Neural cell (in vitro differentiated cells): ENCODE measurements around the gene HBQ1. TPM values are rescaled to one million over a fixed set of nuclear protein-coding genes. Genes with fewer than 3 reads are reported as not detected.

Experiments
- H2AFZ ChIP-seq: fragments of 200-600, 300-800 bp; sonication (generic), shearing (Covaris generic); 2 replicates; pipeline ENCODE4 v1.6.0; 2014; ENCODE audit warnings: low read depth, mild to moderate bottlenecking, antibody characterized with exemption, low read length, moderate library complexity
- H3F3A ChIP-seq: fragments of 200-600 bp; shearing (Covaris generic); 2 replicates; pipeline ENCODE4 v1.6.1; 2016; ENCODE audit warnings: mild to moderate bottlenecking, moderate library complexity, mixed read lengths, antibody characterized with exemption, low read length; ENCODE audit not compliant: insufficient read depth, poor library complexity, severe bottlenecking
- H3K27ac ChIP-seq: fragments of 200-600, 300-800 bp; sonication (generic), shearing (Covaris generic); 2 replicates; pipeline ENCODE4 v1.5.1; 2014; ENCODE audit warnings: mild to moderate bottlenecking, low read length, moderate library complexity
- H3K27me3 ChIP-seq: fragments of 300-800, 200-600 bp; sonication (generic), shearing (Covaris generic); 2 replicates; pipeline ENCODE4 v1.6.0; 2014; ENCODE audit warnings: mild to moderate bottlenecking, low read depth, low read length, moderate library complexity; ENCODE audit not compliant: insufficient read depth
- H3K36me3 ChIP-seq: fragments of 300-800, 200-600 bp; sonication (generic), shearing (Covaris generic); 2 replicates; pipeline ENCODE4 v1.5.1; 2014; ENCODE audit warnings: mild to moderate bottlenecking, antibody characterized with exemption, low read length, moderate library complexity; ENCODE audit not compliant: insufficient read depth
- H3K4me2 ChIP-seq: fragments of 300-800, 200-600 bp; sonication (generic), shearing (Covaris generic); 2 replicates; pipeline ENCODE4 v1.6.0; 2014; ENCODE audit warnings: mild to moderate bottlenecking, low read length
- H3K4me3 ChIP-seq: fragments of 300-800, 200-600 bp; sonication (generic), shearing (Covaris generic); 2 replicates; pipeline ENCODE4 v1.5.1; 2014; ENCODE audit warnings: mild to moderate bottlenecking, low read length, moderate library complexity
- H3K79me2 ChIP-seq: fragments of 200-600 bp; shearing (Covaris generic); replicated peaks from 2 replicates; pipeline ENCODE4 v1.6.0; 2014; ENCODE audit warnings: mild to moderate bottlenecking, low read length, moderate library complexity; ENCODE audit not compliant: insufficient read depth
- H3K9ac ChIP-seq: fragments of 300-800, 200-600 bp; sonication (generic), shearing (Covaris generic); 2 replicates; pipeline ENCODE4 v1.6.1; 2016; ENCODE audit warnings: mild to moderate bottlenecking, low read length, mixed read lengths
- H3K9me2 ChIP-seq: fragments of 200-600 bp; shearing (Covaris generic); 2 replicates; pipeline ENCODE4 v1.6.1; 2016; ENCODE audit warnings: mild to moderate bottlenecking, low read length, mixed read lengths; ENCODE audit not compliant: insufficient read depth
- H3K9me3 ChIP-seq: fragments of 200-600, 300-800 bp; sonication (generic), shearing (Covaris generic); 2 replicates; pipeline ENCODE4 v1.6.1; 2016; ENCODE audit warnings: mild to moderate bottlenecking, mixed run types, low read length, moderate library complexity, mixed read lengths
- H4K20me1 ChIP-seq: fragments of 200-600 bp; shearing (Covaris generic); 2 replicates; pipeline ENCODE4 v1.6.1; 2016; ENCODE audit warnings: mild to moderate bottlenecking, mixed run types; ENCODE audit not compliant: insufficient read depth
- EP300 ChIP-seq: fragments of 450-650 bp; conservative IDR thresholded peaks from 2 replicates; pipeline ENCODE4 v1.6.1; 2014; ENCODE audit warnings: antibody characterized with exemption, mild to moderate bottlenecking, moderate library complexity; ENCODE audit not compliant: poor library complexity, severe bottlenecking
- EZH2 ChIP-seq: fragments of 200-600, 300-800 bp; shearing (Covaris generic), sonication (generic); IDR thresholded peaks from 2 replicates; pipeline ENCODE4 v1.6.1; 2014; ENCODE audit warnings: antibody characterized with exemption, low read length, borderline replicate concordance, mild to moderate bottlenecking; ENCODE audit not compliant: insufficient read depth, poor library complexity, severe bottlenecking
- MXI1 ChIP-seq: fragments of 450-650 bp; conservative IDR thresholded peaks from 2 replicates; pipeline ENCODE4 v1.6.1; 2014; ENCODE audit warnings: antibody characterized with exemption, mild to moderate bottlenecking; ENCODE audit not compliant: poor library complexity, severe bottlenecking
- POLR2AphosphoS5 ChIP-seq: IDR thresholded peaks from 2 replicates; pipeline ENCODE4 v1.6.1; 2012
- RAD21 ChIP-seq: fragments of 450-650 bp; conservative IDR thresholded peaks from 2 replicates; pipeline ENCODE4 v1.6.1; 2014; ENCODE audit warnings: antibody characterized with exemption, mild to moderate bottlenecking, moderate library complexity
- SMC3 ChIP-seq: fragments of 450-650 bp; conservative IDR thresholded peaks from 2 replicates; pipeline ENCODE4 v1.6.1; 2014; ENCODE audit warnings: antibody characterized with exemption, mild to moderate bottlenecking, moderate library complexity; ENCODE audit not compliant: poor library complexity
- TAF1 ChIP-seq: IDR thresholded peaks from 2 replicates; pipeline ENCODE4 v1.6.1; 2012; ENCODE audit warnings: low read depth
- polyA plus RNA-seq: library from polyadenylated mRNA; depleted of rRNA; stranded (reverse); fragments of >200 nt; gene quantifications from 2 replicates; pipeline ENCODE4 v1.2.3, GENCODE V29; 2014
- TF ChIP-seq, protein P1 (sequence below): IDR thresholded peaks from 2 replicates; pipeline ENCODE4 v1.6.1; 2012; ENCODE audit warnings: borderline replicate concordance
- TF ChIP-seq, protein P2 (sequence below): fragments of 450-650 bp; IDR thresholded peaks from 2 replicates; pipeline ENCODE4 v1.5.1; 2014; ENCODE audit warnings: antibody characterized with exemption, mild to moderate bottlenecking, moderate library complexity; ENCODE audit not compliant: poor library complexity, severe bottlenecking

Gene HBQ1
- polyA plus RNA-seq, 1 donor from 2014 or later = 4.5 TPM

DNA sequence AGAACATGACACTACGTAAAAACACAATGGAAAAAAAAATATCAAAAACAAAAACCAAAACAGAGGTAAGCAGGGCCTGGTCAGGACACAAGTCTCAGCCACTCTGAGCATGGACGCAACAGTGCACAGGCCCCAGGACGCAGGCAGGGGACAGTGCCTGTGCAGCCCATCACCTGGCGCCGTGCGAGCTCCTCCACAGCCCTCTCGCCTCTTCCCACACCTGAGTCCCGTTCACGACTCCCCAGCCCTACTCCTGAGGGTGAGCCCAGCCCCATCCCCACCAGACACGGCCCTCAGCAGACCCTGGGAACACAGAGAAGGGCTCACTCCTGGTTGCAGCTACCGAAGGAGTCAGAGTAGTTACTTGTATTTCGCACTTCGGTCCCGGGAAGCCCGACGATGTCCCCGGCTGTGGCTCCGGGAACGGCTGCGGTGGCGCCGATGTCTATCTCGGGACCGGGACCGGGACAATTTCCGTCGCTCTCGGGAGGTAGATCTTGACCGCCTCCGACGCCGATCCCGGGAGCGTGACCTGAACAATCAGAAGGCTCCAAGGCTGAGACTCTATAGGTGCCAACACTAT is 9.4 kb downstream of the HBQ1 start:
- Histone ChIP-seq H3K4me2 (no peak overlapping the region), H3K9me2 (no peaks in the 10 kb centered on the region), H3K36me3 (peaks cover 4% of the 10 kb centered on the region), H2AFZ (no peak overlapping the region), H3F3A (no peaks in the 10 kb centered on the region), H3K27ac (no peak overlapping the region), H4K20me1 (no peaks in the 10 kb centered on the region), H3K79me2 (no peaks in the 10 kb centered on the region), H3K9ac (no peak overlapping the region), H3K9me3 (no peaks in the 10 kb centered on the region), H3K27me3 (no peaks in the 10 kb centered on the region), H3K4me3 (no peak overlapping the region)
- no peak for TF ChIP-seq TAF1
- TF ChIP-seq, protein P1, sequence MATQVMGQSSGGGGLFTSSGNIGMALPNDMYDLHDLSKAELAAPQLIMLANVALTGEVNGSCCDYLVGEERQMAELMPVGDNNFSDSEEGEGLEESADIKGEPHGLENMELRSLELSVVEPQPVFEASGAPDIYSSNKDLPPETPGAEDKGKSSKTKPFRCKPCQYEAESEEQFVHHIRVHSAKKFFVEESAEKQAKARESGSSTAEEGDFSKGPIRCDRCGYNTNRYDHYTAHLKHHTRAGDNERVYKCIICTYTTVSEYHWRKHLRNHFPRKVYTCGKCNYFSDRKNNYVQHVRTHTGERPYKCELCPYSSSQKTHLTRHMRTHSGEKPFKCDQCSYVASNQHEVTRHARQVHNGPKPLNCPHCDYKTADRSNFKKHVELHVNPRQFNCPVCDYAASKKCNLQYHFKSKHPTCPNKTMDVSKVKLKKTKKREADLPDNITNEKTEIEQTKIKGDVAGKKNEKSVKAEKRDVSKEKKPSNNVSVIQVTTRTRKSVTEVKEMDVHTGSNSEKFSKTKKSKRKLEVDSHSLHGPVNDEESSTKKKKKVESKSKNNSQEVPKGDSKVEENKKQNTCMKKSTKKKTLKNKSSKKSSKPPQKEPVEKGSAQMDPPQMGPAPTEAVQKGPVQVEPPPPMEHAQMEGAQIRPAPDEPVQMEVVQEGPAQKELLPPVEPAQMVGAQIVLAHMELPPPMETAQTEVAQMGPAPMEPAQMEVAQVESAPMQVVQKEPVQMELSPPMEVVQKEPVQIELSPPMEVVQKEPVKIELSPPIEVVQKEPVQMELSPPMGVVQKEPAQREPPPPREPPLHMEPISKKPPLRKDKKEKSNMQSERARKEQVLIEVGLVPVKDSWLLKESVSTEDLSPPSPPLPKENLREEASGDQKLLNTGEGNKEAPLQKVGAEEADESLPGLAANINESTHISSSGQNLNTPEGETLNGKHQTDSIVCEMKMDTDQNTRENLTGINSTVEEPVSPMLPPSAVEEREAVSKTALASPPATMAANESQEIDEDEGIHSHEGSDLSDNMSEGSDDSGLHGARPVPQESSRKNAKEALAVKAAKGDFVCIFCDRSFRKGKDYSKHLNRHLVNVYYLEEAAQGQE = no peak
- no peak for TF ChIP-seq EP300
- no peak for TF ChIP-seq EZH2
- no peak for TF ChIP-seq RAD21
- TF ChIP-seq, protein P2, sequence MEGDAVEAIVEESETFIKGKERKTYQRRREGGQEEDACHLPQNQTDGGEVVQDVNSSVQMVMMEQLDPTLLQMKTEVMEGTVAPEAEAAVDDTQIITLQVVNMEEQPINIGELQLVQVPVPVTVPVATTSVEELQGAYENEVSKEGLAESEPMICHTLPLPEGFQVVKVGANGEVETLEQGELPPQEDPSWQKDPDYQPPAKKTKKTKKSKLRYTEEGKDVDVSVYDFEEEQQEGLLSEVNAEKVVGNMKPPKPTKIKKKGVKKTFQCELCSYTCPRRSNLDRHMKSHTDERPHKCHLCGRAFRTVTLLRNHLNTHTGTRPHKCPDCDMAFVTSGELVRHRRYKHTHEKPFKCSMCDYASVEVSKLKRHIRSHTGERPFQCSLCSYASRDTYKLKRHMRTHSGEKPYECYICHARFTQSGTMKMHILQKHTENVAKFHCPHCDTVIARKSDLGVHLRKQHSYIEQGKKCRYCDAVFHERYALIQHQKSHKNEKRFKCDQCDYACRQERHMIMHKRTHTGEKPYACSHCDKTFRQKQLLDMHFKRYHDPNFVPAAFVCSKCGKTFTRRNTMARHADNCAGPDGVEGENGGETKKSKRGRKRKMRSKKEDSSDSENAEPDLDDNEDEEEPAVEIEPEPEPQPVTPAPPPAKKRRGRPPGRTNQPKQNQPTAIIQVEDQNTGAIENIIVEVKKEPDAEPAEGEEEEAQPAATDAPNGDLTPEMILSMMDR = no peak
- TF ChIP-seq MXI1 = no peak
- TF ChIP-seq SMC3 = no peak
- no peak for TF ChIP-seq POLR2AphosphoS5

DNA sequence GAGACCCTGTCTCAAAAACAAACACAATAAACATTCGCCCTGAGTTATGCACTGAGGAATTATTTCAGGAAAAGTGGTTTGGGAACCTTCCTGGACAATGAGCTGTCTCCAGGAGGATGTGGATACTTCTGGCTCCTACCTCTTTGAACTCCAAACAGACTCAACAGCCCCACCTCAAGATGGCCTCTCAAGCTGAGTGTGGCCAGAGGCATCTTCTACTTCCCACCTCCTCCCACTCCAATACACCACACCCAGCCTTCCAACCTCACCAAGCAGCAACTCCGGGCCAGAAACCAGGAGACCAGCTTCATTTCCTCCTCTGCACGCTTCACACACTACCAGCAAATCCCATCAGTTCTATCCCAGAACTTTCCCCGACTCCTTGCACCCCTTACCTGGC is 11.6 kb downstream of the HBQ1 start:
- H3F3A ChIP-seq = no peaks in the 10 kb centered on the region
- H3K9me3 ChIP-seq = no peaks in the 10 kb centered on the region
- no peak for TF ChIP-seq RAD21
- TF ChIP-seq, protein P2 = no peak
- no peak for TF ChIP-seq TAF1
- no peak for TF ChIP-seq POLR2AphosphoS5
- TF ChIP-seq, protein P1 = no peak
- no peak for TF ChIP-seq SMC3
- no peak for TF ChIP-seq EZH2
- no peak for TF ChIP-seq MXI1
- TF ChIP-seq EP300 = no peak
- no peaks in the 10 kb centered on the region for H3K9me2 ChIP-seq
- H4K20me1 ChIP-seq = no peaks in the 10 kb centered on the region
- H3K27me3 ChIP-seq = no peaks in the 10 kb centered on the region
- H3K9ac ChIP-seq = no peak overlapping the region
- peaks cover 4% of the 10 kb centered on the region for H3K36me3 ChIP-seq
- no peak overlapping the region for H2AFZ ChIP-seq
- no peak overlapping the region for H3K27ac ChIP-seq
- no peaks in the 10 kb centered on the region for H3K79me2 ChIP-seq
- H3K4me3 ChIP-seq = no peak overlapping the region
- H3K4me2 ChIP-seq = no peak overlapping the region
